Left ventricle myocardium inferior (tissue), 1 donor: ENCODE data around the gene NPY2R. TPM values are rescaled to one million over a fixed set of nuclear protein-coding genes. Genes with fewer than 3 reads are reported as not detected.

Source experiments
- DNase-seq: peaks from one replicate; pipeline ENCODE4 v3.0.0-alpha.2; 2020
- H3K27ac ChIP-seq: fragments of 200-600 bp; replicated peaks from 2 replicates; pipeline ENCODE4 v1.8.0; 2021
- H3K27me3 ChIP-seq: fragments of 200-600 bp; 2 replicates; pipeline ENCODE4 v1.8.0; 2021; ENCODE audit warnings: low read depth
- H3K36me3 ChIP-seq: fragments of 200-600 bp; 2 replicates; pipeline ENCODE4 v1.8.0; 2021
- H3K4me1 ChIP-seq: fragments of 200-600 bp; 2 replicates; pipeline ENCODE4 v1.8.0; 2021
- H3K4me3 ChIP-seq: fragments of 200-600 bp; 2 replicates; pipeline ENCODE4 v1.8.0; 2021; ENCODE audit warnings: mild to moderate bottlenecking, moderate library complexity
- H3K9me3 ChIP-seq: fragments of 200-600 bp; replicated peaks from 2 replicates; pipeline ENCODE4 v1.8.0; 2021
- intact Hi-C: fragments of 100-400 bp; cut with micrococcal nuclease; formaldehyde crosslinking; loops from one replicate; pipeline ENCODE4 v1.11.0; 2022
- total RNA-seq: library from RNA; stranded (reverse); fragmentation: NEBNext Ultra II Directional; extraction: Animal tissue kit (Norgen Biotek cat#: 25700); gene quantifications from one replicate; pipeline ENCODE4 v1.2.1, GENCODE V29; 2021
- TF ChIP-seq, protein P1 (sequence below): fragments of 200-600 bp; IDR thresholded peaks from 2 replicates; pipeline ENCODE4 v1.8.0; 2021; ENCODE audit warnings: antibody characterized with exemption, mild to moderate bottlenecking, borderline replicate concordance
- donor health status: DM: no; HTN: yes; CAD: no; lungs with severe emphysema.

The NPY2R gene
- total RNA-seq, 1 donor from 2014 or later, result not detected

- Histone ChIP-seq H3K9me3 (peaks cover 12% of the 10 kb centered on the region), H3K36me3 (no peaks in the 10 kb centered on the region), H3K27me3 (no peaks in the 10 kb centered on the region), H3K27ac (no peak overlapping the region), H3K4me1 (no peaks in the 10 kb centered on the region), H3K4me3 (no peak overlapping the region)
- TF ChIP-seq, protein P1, sequence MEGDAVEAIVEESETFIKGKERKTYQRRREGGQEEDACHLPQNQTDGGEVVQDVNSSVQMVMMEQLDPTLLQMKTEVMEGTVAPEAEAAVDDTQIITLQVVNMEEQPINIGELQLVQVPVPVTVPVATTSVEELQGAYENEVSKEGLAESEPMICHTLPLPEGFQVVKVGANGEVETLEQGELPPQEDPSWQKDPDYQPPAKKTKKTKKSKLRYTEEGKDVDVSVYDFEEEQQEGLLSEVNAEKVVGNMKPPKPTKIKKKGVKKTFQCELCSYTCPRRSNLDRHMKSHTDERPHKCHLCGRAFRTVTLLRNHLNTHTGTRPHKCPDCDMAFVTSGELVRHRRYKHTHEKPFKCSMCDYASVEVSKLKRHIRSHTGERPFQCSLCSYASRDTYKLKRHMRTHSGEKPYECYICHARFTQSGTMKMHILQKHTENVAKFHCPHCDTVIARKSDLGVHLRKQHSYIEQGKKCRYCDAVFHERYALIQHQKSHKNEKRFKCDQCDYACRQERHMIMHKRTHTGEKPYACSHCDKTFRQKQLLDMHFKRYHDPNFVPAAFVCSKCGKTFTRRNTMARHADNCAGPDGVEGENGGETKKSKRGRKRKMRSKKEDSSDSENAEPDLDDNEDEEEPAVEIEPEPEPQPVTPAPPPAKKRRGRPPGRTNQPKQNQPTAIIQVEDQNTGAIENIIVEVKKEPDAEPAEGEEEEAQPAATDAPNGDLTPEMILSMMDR, result no peak
- intact Hi-C loops, result no loop called here
- DNase-seq, result no peak
Measured at GRCh38 chr4:155174668-155175067, 33.8 kb upstream of the NPY2R start.

DNA sequence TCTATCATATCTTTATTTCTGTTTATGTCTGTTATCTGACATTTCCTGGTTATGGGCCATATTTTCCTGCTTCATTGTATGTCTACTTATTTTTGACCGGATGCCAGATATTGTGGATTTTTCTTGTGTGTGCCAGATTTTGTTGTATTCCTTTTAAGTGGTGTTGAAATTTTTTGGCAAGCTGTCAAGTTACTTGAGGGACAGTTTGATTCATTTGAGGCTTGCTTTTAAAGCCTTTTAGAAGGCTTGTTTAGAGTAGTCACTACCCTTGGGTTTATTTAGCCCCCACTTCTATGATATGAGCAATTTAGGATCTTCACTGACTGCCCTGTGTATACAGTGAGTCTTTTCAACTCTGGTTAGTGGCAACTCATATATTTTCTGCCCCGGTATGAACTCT is 29.2 kb upstream of the NPY2R start:
- Histone ChIP-seq H3K4me3 (no peak overlapping the region), H3K4me1 (no peaks in the 10 kb centered on the region), H3K9me3 (peaks cover 9% of the 10 kb centered on the region), H3K27ac (no peak overlapping the region), H3K27me3 (no peaks in the 10 kb centered on the region), H3K36me3 (no peaks in the 10 kb centered on the region)
- intact Hi-C loops, result no loop called here
- TF ChIP-seq, protein P1, result no peak
- no peak for DNase-seq

- H3K9me3 ChIP-seq, result no peaks in the 10 kb centered on the region
- intact Hi-C loops, result no loop called here
- TF ChIP-seq, protein P1, result no peak
- H3K4me3 ChIP-seq, result no peak overlapping the region
- H3K4me1 ChIP-seq, result no peaks in the 10 kb centered on the region
- DNase-seq, result no peak
- no peaks in the 10 kb centered on the region for H3K36me3 ChIP-seq
- H3K27ac ChIP-seq, result no peak overlapping the region
- no peaks in the 10 kb centered on the region for H3K27me3 ChIP-seq
Measured at GRCh38 chr4:155186972-155187371, 21.5 kb upstream of the NPY2R start.

- no peak for DNase-seq
Measured at GRCh38 chr4:155187989-155188388, 20.4 kb upstream of the NPY2R start.

DNA sequence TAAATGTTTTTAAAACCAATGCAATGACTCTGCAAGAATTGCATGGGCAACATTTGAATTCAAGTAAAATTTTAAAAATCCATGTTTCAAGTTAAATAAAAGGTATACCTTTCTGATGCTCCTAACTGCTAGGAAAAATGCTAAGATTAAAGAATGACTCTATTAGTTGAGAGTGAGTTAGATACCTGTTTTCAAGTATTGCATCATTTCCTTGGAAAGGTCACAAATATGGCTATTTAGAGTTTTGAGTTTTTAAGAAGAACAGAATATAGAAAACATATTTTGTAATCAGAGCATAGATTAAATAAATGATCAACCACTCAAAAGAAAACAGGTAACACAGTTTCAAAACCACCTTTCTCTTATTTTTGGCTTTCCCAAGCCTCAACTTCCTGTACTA is 18.3 kb upstream of the NPY2R start:
- Histone ChIP-seq H3K9me3 (no peaks in the 10 kb centered on the region), H3K36me3 (no peaks in the 10 kb centered on the region), H3K4me1 (no peaks in the 10 kb centered on the region), H3K4me3 (no peak overlapping the region), H3K27ac (no peak overlapping the region), H3K27me3 (no peaks in the 10 kb centered on the region)
- TF ChIP-seq, protein P1, result no peak
- intact Hi-C loops, result no loop called here
- no peak for DNase-seq

More at GRCh38 chr4:155187989-155188388, 20.4 kb upstream of the NPY2R start:
- H3K36me3 ChIP-seq, result no peaks in the 10 kb centered on the region
- no peaks in the 10 kb centered on the region for H3K4me1 ChIP-seq
- no peak overlapping the region for H3K4me3 ChIP-seq
- no peaks in the 10 kb centered on the region for H3K9me3 ChIP-seq
- intact Hi-C loops, result no loop called here
- TF ChIP-seq, protein P1, result no peak
- no peaks in the 10 kb centered on the region for H3K27me3 ChIP-seq
- H3K27ac ChIP-seq, result no peak overlapping the region

DNA sequence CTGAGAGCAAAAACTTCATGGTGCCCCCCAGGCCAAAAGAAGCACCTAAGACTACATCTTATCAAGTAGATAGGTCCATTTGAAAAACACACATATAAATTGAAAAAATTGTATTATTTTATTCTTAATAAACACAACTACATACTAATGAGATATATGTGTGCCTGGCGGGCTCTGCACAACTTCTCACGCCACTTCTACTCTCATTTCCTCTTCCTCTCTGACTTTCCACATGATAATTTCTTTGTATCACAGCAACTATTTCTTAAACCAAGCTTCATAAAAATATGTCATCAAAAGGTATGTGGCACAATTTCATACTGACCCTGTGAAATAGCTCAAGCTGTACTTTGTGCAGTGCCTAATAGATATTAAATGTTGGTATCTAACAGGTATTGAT is 10.7 kb upstream of the NPY2R start:
- intact Hi-C loops, result no loop called here
- peaks cover 10% of the 10 kb centered on the region for H3K9me3 ChIP-seq
- H3K27ac ChIP-seq, result no peak overlapping the region
- no peak for DNase-seq
- TF ChIP-seq, protein P1, result no peak
- no peaks in the 10 kb centered on the region for H3K27me3 ChIP-seq
- H3K36me3 ChIP-seq, result no peaks in the 10 kb centered on the region
- H3K4me1 ChIP-seq, result no peaks in the 10 kb centered on the region
- H3K4me3 ChIP-seq, result no peak overlapping the region
